GM19467 (cell line): ENCODE data around the gene PHTF1.

Experiments
- ATAC-seq: cut with Tn5 transposase; IDR thresholded peaks from one replicate; pipeline ENCODE4 v1.9.1; 2021; ENCODE audit warnings: mild to moderate bottlenecking, moderate library complexity; ENCODE audit not compliant: unreplicated experiment

Gene PHTF1

DNA sequence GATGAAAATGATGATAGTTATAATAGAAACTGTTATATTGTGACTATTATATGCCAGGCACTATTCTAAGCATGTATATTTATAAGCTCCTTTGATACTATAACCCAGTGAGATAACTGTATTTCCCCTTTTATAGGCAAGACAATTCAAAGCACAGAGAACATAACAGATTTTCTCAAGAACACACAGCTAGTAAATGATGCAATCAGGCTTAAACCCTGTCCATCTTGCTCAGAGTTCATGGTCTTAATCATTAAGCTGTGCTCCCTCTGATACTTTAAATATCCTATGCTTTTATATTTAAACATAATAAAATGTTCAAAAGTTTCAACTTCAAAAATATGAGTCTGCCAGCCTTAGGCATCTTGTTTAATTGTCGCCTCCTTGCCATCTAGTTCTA lies 88.6 kb downstream of the PHTF1 start:
- ATAC-seq = no peak

DNA sequence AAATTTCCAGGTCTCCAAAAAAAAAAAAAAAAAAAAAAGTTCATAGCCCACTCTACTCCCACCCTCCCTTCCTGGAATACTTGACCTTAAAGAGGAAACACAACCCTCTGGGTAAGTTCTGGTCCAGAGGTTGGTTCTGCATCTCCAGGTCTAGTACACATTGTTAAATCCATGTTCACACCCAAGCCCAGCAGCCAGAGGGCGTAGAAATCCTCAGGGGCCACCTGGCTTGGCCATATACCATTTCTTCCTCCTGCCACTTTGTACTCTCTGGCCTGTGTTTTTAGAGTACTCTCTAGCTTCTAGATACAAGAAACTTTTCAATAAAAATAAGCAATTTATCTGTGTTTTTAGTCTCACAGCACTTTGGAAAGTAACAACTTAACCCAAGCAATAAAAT lies 89.3 kb downstream of the PHTF1 start:
- no peak for ATAC-seq

- ATAC-seq = no peak
These were observed 93.2 kb downstream of the PHTF1 start for GRCh38 chr1:113666126-113666525.

- no peak for ATAC-seq
These were observed 94.2 kb downstream of the PHTF1 start for GRCh38 chr1:113665071-113665470.

GRCh38 chr1:113663165-113663951 lies 95.9 kb downstream of the PHTF1 start:
- no peak for ATAC-seq

DNA sequence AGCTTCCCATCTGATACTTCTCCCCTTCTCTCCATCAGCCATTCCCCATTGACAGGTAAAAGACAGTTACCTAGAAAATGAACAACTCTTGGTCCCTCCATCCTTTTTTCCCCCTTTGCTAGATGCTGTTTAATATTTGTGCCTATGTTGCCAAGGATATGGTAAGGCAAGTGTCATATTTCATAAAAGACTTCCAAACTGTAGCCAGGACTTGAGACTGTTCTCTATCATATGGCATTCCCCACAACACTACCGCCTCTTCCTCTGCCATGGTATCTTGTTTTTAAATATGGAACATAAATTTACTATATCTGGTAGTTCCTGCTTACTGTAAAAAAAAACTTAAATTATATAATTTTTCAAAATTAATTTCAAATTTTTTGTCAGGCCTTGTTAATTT lies 97.2 kb downstream of the PHTF1 start:
- no peak for ATAC-seq

DNA sequence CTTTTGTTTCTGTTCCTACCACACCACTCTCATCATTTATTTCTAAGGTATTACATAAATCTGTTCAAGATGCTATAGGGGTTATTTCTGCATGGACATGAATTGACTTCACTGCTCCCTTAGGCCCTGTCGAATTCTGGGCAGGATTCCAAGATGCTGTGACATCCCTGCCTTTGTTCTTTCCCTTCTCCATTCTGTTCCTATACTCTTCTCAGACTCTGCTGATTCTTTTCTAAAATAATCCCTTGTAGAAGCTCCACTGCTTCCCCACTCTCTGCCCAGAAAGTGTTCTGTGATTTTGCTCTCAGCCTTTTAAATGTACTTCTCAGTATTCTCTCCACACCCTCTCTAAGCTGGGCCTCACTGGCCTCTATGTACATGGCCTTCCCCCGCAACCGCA lies 99.2 kb downstream of the PHTF1 start:
- ATAC-seq = no peak

- ATAC-seq = no peak
These were observed 99.7 kb downstream of the PHTF1 start for GRCh38 chr1:113659556-113659955.

GRCh38 chr1:113659035-113659434 lies 100.3 kb downstream of the PHTF1 start:
- no peak for ATAC-seq

DNA sequence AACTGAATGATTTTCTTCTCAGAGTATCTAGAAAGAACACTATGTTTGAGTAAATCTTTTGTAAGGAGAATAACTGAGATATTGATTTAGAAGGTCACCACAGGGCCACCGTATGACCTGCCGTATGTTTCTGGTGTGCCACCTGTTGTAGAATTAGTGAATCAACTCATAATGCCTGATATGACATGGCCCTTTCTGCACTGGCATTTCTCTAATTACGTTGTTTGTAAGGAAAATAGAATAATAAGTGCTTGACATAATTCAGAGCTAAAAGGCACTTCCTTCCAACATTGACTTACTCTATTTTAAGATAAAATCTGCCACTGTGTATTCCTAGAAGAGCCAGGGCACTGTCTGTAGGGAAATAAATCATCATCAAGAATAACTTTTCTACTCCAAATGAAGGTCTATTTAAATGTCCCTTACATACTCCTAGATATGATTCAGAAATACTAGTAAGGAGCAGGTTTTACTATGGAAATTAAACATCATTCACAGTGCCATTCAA lies 101.7 kb downstream of the PHTF1 start:
- no peak for ATAC-seq

- ATAC-seq = no peak
These were observed 102.2 kb downstream of the PHTF1 start for GRCh38 chr1:113657126-113657525.

DNA sequence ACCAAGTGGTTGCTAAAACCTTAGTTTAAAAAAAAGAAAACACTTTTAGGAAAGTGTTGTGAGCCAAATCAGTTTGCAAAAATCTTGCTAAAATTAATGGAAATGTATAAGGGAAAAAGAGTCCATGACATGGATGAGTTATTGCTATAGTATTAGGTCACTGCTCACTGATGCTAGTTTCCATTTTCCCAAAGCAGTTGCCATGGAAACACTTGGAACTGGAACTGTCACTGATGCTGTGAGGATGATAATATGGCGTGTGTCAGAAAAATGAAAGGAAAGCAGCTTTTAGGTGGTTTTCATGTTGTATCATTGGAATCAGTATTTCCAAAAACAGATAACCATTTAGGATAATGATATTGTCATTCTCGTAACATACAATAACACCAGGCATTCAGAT lies 104.4 kb downstream of the PHTF1 start:
- no peak for ATAC-seq

DNA sequence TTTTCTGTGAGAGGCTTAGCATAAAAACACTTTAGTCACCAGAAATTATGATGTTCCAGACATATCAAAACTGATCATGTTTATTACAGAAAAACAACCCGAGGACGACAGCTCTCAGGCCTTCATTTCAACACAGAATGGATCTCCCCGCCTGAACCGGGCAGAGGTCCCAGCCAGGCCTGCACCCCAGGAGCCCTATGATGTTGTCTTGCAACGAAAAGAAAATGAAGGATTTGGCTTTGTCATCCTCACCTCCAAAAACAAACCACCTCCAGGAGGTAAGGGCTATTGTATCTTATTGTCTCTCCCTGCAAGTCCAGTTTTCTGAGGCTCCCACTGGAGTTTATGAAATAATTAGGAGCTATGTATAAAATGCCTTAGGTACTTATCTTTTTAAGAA lies 105.5 kb downstream of the PHTF1 start:
- no peak for ATAC-seq

- ATAC-seq = no peak
These were observed 106.5 kb downstream of the PHTF1 start for GRCh38 chr1:113652771-113653170.

DNA sequence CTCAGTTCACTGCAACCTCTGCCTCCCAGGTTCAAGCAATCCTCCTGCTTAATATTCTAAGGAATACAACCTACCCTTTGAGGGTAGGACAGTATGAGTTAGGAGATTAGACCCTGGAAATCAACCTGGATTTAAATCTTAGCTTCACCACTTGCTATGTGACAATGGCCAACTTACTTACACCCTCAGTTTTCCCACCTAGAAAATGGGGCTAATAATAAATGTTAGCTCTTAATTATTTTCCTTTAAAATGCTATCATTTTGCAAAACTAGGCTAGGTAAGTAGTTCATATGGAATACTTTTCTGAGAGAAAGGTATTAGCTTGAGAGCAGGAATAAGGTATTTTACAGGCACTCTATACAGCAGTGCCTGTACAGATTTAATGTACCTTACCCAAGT lies 110.8 kb downstream of the PHTF1 start:
- ATAC-seq = no peak

- no peak for ATAC-seq
These were observed 112.1 kb downstream of the PHTF1 start for GRCh38 chr1:113647164-113647563.
